KMS-11 (cell line): ENCODE measurements around the gene SCGB2B2.

Experiments
- H2AFZ ChIP-seq: fragments of 200-600 bp; sonication (generic); 2 replicates; pipeline ENCODE4 v1.6.1; 2016; ENCODE audit warnings: antibody characterized with exemption, mixed run types, low read depth
- H3K27ac ChIP-seq: fragments of 200-600 bp; sonication (generic); 2 replicates; pipeline ENCODE4 v1.6.1; 2016; ENCODE audit warnings: mild to moderate bottlenecking, mixed run types
- H3K27me3 ChIP-seq: fragments of 200-600 bp; sonication (generic); 2 replicates; pipeline ENCODE4 v1.6.1; 2017; ENCODE audit warnings: mild to moderate bottlenecking, low read depth, mixed run types, moderate library complexity; ENCODE audit not compliant: insufficient read depth
- H3K36me3 ChIP-seq: fragments of 200-600 bp; sonication (generic); 2 replicates; pipeline ENCODE4 v1.6.1; 2017; ENCODE audit warnings: mild to moderate bottlenecking, mixed run types; ENCODE audit not compliant: insufficient read depth
- H3K4me1 ChIP-seq: fragments of 200-600 bp; sonication (generic); 2 replicates; pipeline ENCODE4 v1.6.1; 2016; ENCODE audit warnings: mild to moderate bottlenecking, low read depth, mixed run types; ENCODE audit not compliant: poor library complexity, severe bottlenecking
- H3K4me2 ChIP-seq: fragments of 200-600 bp; sonication (generic); 2 replicates; pipeline ENCODE4 v1.7.0; 2016; ENCODE audit warnings: mild to moderate bottlenecking, mixed run types
- H3K4me3 ChIP-seq: fragments of 200-600 bp; sonication (generic); IDR thresholded peaks from 2 replicates; pipeline ENCODE4 v1.6.1; 2017; ENCODE audit warnings: low read depth, low read length, mixed read lengths; ENCODE audit not compliant: insufficient read depth
- H3K79me2 ChIP-seq: fragments of 200-600 bp; sonication (generic); 2 replicates; pipeline ENCODE4 v1.6.1; 2016; ENCODE audit warnings: low read depth, mixed run types; ENCODE audit not compliant: insufficient read depth
- H3K9ac ChIP-seq: fragments of 200-600 bp; sonication (generic); 2 replicates; pipeline ENCODE4 v1.6.1; 2016; ENCODE audit warnings: mild to moderate bottlenecking, mixed run types
- H4K20me1 ChIP-seq: fragments of 200-600 bp; sonication (generic); 2 replicates; pipeline ENCODE4 v1.6.1; 2016; ENCODE audit warnings: mild to moderate bottlenecking, mixed run types; ENCODE audit not compliant: insufficient read depth
- TF ChIP-seq, protein P1 (sequence below): fragments of 200-600 bp; sonication (generic); conservative IDR thresholded peaks from 2 replicates; pipeline ENCODE4 v1.6.1; 2017; ENCODE audit warnings: low read depth, mild to moderate bottlenecking, antibody characterized with exemption, low read length, moderate library complexity, mixed read lengths

Gene SCGB2B2

DNA sequence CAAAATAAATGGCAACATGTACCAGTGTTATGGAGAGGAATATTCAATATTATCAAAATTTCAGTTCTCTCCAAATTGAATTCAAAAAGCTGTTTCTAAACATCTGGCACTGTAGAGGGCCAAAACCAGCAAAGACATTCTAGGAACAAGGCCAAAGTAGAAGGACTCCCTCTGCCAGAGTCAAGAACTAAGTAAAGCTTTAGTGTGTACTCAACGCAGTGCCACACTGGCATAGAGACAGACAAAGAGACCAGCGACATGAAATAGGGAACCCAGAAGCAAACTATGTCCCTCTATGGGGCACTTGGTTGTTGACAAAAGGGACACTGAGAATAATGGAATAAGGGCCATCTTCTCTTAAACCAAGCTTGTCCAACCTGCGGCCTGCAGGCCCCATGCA, 15.6 kb downstream of the SCGB2B2 start:
- H2AFZ ChIP-seq: no peak overlapping the region
- no peak overlapping the region for H3K9ac ChIP-seq
- no peaks in the 10 kb centered on the region for H3K36me3 ChIP-seq
- no peaks in the 10 kb centered on the region for H3K4me1 ChIP-seq
- H4K20me1 ChIP-seq: no peaks in the 10 kb centered on the region
- H3K27me3 ChIP-seq: no peaks in the 10 kb centered on the region
- H3K27ac ChIP-seq: no peak overlapping the region
- no peak overlapping the region for H3K4me2 ChIP-seq
- H3K79me2 ChIP-seq: no peaks in the 10 kb centered on the region
- TF ChIP-seq, protein P1, sequence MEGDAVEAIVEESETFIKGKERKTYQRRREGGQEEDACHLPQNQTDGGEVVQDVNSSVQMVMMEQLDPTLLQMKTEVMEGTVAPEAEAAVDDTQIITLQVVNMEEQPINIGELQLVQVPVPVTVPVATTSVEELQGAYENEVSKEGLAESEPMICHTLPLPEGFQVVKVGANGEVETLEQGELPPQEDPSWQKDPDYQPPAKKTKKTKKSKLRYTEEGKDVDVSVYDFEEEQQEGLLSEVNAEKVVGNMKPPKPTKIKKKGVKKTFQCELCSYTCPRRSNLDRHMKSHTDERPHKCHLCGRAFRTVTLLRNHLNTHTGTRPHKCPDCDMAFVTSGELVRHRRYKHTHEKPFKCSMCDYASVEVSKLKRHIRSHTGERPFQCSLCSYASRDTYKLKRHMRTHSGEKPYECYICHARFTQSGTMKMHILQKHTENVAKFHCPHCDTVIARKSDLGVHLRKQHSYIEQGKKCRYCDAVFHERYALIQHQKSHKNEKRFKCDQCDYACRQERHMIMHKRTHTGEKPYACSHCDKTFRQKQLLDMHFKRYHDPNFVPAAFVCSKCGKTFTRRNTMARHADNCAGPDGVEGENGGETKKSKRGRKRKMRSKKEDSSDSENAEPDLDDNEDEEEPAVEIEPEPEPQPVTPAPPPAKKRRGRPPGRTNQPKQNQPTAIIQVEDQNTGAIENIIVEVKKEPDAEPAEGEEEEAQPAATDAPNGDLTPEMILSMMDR: no peak
- no peak overlapping the region for H3K4me3 ChIP-seq

DNA sequence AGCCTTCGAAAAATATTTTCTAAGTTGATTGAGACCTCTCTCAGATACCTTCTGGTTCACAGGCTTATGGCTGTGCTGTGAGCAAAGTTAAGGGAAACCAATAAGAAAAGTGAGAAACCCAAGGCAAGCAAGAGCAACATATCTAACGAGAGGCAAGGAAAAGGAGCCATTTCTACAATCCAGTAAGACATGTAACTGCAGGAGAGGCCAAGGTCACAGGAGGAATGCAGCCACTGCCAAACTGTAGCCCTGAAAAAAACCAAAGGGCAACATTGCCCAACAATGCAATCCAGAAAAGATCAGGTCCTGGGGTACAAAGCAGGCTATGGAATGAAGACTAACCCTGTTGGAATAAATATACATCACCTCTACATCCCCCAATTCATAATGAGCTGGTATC, 21.3 kb downstream of the SCGB2B2 start:
- no peaks in the 10 kb centered on the region for H3K4me1 ChIP-seq
- H3K36me3 ChIP-seq: no peaks in the 10 kb centered on the region
- H3K4me3 ChIP-seq: no peak overlapping the region
- H3K9ac ChIP-seq: no peak overlapping the region
- no peak overlapping the region for H3K4me2 ChIP-seq
- H4K20me1 ChIP-seq: no peaks in the 10 kb centered on the region
- TF ChIP-seq, protein P1: no peak
- no peak overlapping the region for H2AFZ ChIP-seq
- H3K27ac ChIP-seq: no peak overlapping the region
- H3K79me2 ChIP-seq: no peaks in the 10 kb centered on the region
- no peaks in the 10 kb centered on the region for H3K27me3 ChIP-seq

DNA sequence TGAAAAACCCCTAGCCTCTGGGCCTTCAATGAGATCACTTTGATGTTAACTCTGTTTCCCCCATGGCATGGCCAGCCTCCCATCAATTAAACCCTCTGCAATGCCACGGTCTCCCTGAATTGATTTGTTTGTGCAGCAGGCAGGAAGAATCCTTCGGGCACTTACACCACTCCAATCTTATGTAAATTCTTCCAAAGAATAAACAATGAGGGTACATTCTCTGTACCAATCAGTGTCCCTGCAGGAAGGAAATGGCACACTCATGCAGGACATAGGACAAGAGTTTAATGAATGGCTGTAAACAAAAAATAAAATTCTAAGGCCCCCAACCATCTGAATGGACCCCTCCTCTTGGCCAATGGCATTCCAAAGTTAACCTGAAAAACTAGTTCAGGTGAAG, 22.2 kb downstream of the SCGB2B2 start:
- no peak overlapping the region for H3K4me3 ChIP-seq
- H3K4me1 ChIP-seq: no peaks in the 10 kb centered on the region
- H4K20me1 ChIP-seq: no peaks in the 10 kb centered on the region
- H3K9ac ChIP-seq: no peak overlapping the region
- H3K79me2 ChIP-seq: no peaks in the 10 kb centered on the region
- no peaks in the 10 kb centered on the region for H3K36me3 ChIP-seq
- TF ChIP-seq, protein P1: no peak
- no peak overlapping the region for H3K27ac ChIP-seq
- H3K27me3 ChIP-seq: no peaks in the 10 kb centered on the region
- no peak overlapping the region for H3K4me2 ChIP-seq
- no peak overlapping the region for H2AFZ ChIP-seq

DNA sequence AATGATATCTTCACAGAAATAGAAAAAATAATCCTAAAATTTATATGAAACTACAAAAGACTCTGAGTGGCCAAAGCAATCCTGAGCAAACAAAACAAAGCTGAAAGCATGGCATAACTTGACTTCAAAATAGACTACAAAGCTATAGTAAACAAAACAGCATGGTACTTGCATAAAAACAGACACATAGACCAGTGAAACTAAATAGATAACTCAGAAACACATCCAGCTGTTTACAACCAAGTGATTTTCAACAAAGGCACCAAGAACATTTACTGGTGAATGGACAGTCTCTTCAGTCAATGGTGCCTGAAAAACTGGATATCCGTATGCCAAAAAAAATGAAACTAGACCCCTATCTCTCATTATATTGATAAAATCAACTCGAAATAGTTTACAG, 25.2 kb downstream of the SCGB2B2 start:
- H3K4me3 ChIP-seq: no peak overlapping the region
- H4K20me1 ChIP-seq: no peaks in the 10 kb centered on the region
- H3K4me1 ChIP-seq: no peaks in the 10 kb centered on the region
- no peak overlapping the region for H3K9ac ChIP-seq
- H3K36me3 ChIP-seq: no peaks in the 10 kb centered on the region
- no peaks in the 10 kb centered on the region for H3K79me2 ChIP-seq
- no peak overlapping the region for H2AFZ ChIP-seq
- TF ChIP-seq, protein P1: no peak
- no peak overlapping the region for H3K27ac ChIP-seq
- H3K27me3 ChIP-seq: no peaks in the 10 kb centered on the region
- H3K4me2 ChIP-seq: no peak overlapping the region
